Measurements from ENCODE around the gene ATP13A3.

- no peak for TF ChIP-seq EZH2 (IDR thresholded peaks at IDR 0.05; ENCODE audit: borderline replicate concordance, low read depth, low read length)
- no peak for TF ChIP-seq BCLAF1 (IDR thresholded peaks at IDR 0.05; ENCODE audit: borderline replicate concordance in 1 of 2, control insufficient read depth in 1 of 2, low read depth in 2 of 2, low read length in 1 of 2)
- TF ChIP-seq NFYB (IDR thresholded peaks at IDR 0.05; ENCODE audit: extremely low read depth, insufficient read length): no peak
- TF ChIP-seq GTF2F1 (IDR thresholded peaks at IDR 0.05; ENCODE audit: low read depth, low read length): no peak
- TF ChIP-seq CTCF (IDR thresholded peaks at IDR 0.05 in 2 of 3, conservative IDR thresholded peaks at IDR 0.05 in 1 of 3; ENCODE audit: insufficient read depth in 2 of 3, low read depth in 1 of 3, low read length in 3 of 3): no peak
- no peak for TF ChIP-seq POLR2A (conservative IDR thresholded peaks at IDR 0.05)
- TF ChIP-seq GATA2 (CRISPR knock-in tag; IDR thresholded peaks at IDR 0.05): no peak
- no peak for TF ChIP-seq GTF2E2 (tag; IDR thresholded peaks at IDR 0.05)
- TF ChIP-seq PBX2 (CRISPR knock-in tag; IDR thresholded peaks at IDR 0.05; ENCODE audit: low read depth): no peak
- TF ChIP-seq PBX2 (tag; conservative IDR thresholded peaks at IDR 0.05; ENCODE audit: low read depth): no peak
- no peak for TF ChIP-seq TARDBP (IDR thresholded peaks at IDR 0.05)
These were observed 13.4 kb upstream of the ATP13A3 start for GRCh38 chr3:194500198-194500597.
